ENCODE data around the gene FAM50A.

The FAM50A gene

GRCh38 chrX:154481195-154481594 lies 37.3 kb downstream of the FAM50A start:
- no peak overlapping the region for H3K4me3 ChIP-seq (ENCODE audit: low read depth, low read length)
- DNase-seq (ENCODE audit: low read depth), result no peak
- TF ChIP-seq CTCF (IDR thresholded peaks at IDR 0.05; ENCODE audit: control insufficient read depth, extremely low read depth, insufficient read depth), result no peak

- no peak overlapping the region for H3K4me3 ChIP-seq (ENCODE audit: low read depth, low read length)
- DNase-seq (ENCODE audit: low read depth), result no peak
- TF ChIP-seq CTCF (IDR thresholded peaks at IDR 0.05; ENCODE audit: control insufficient read depth, extremely low read depth, insufficient read depth), result no peak
Observed at GRCh38 chrX:154481911-154482601, 38.1 kb downstream of the FAM50A start.

GRCh38 chrX:154482786-154483185 lies 38.8 kb downstream of the FAM50A start:
- H3K4me3 ChIP-seq (ENCODE audit: low read depth, low read length), result no peak overlapping the region
- no peak for TF ChIP-seq CTCF (IDR thresholded peaks at IDR 0.05; ENCODE audit: control insufficient read depth, extremely low read depth, insufficient read depth)
- DNase-seq (ENCODE audit: low read depth), result no peak

GRCh38 chrX:154483325-154483724 lies 39.4 kb downstream of the FAM50A start:
- no peak overlapping the region for H3K4me3 ChIP-seq (ENCODE audit: low read depth, low read length)
- no peak for TF ChIP-seq CTCF (IDR thresholded peaks at IDR 0.05; ENCODE audit: control insufficient read depth, extremely low read depth, insufficient read depth)
- DNase-seq (ENCODE audit: low read depth), result no peak

GRCh38 chrX:154484255-154485149 lies 40.6 kb downstream of the FAM50A start:
- H3K4me3 ChIP-seq (ENCODE audit: low read depth, low read length), result no peak overlapping the region
- TF ChIP-seq CTCF (IDR thresholded peaks at IDR 0.05; ENCODE audit: control insufficient read depth, extremely low read depth, insufficient read depth), result no peak
- no peak for DNase-seq (ENCODE audit: low read depth)

- H3K4me3 ChIP-seq (ENCODE audit: low read depth, low read length), result peak overlapping the region; percentile 63
- TF ChIP-seq CTCF (IDR thresholded peaks at IDR 0.05; ENCODE audit: control insufficient read depth, extremely low read depth, insufficient read depth), result no peak
- no peak for DNase-seq (ENCODE audit: low read depth)
Observed at GRCh38 chrX:154485150-154486051, 41.5 kb downstream of the FAM50A start.
